Lower leg skin (tissue), 3 donors: ENCODE results near the gene KCNMA1.

Source experiments
- CTCF ChIP-seq, 3 donors: fragments of 450-650 bp; IDR thresholded peaks; one replicate each; pipeline ENCODE4 v1.5.1; 2016; ENCODE audit warnings: antibody characterized with exemption in 3 of 3, mild to moderate bottlenecking in 3 of 3, moderate library complexity in 2 of 3
- POLR2A ChIP-seq, 2 donors: fragments of 450-650 bp; IDR thresholded peaks; one replicate each; pipeline ENCODE4 v1.6.1; 2016 to 2017; ENCODE audit warnings: antibody characterized with exemption in 2 of 2, mild to moderate bottlenecking in 1 of 2, moderate library complexity in 1 of 2

- no peak for TF ChIP-seq CTCF (IDR thresholded peaks at IDR 0.05)
- no peak for TF ChIP-seq POLR2A (IDR thresholded peaks at IDR 0.05)
These were observed 3.7 kb upstream of the KCNMA1 start for GRCh38 chr10:77641344-77641743.
